Mesendoderm (in vitro differentiated cells): ENCODE results near the gene HES5.

Experiments
- DNase-seq: peaks from one replicate; pipeline ENCODE4 v3.0.0; 2013
- H2AK5ac ChIP-seq: 2 replicates; pipeline ENCODE4 v1.6.1; 2013; ENCODE audit warnings: low read length, inconsistent platforms
- H2BK120ac ChIP-seq: 2 replicates; pipeline ENCODE4 v1.6.1; 2013; ENCODE audit warnings: low read depth, mild to moderate bottlenecking, low read length, moderate library complexity, mixed read lengths
- H2BK15ac ChIP-seq: replicated peaks from 2 replicates; pipeline ENCODE4 v1.6.1; 2013; ENCODE audit warnings: low read depth, mild to moderate bottlenecking, moderate library complexity
- H2BK5ac ChIP-seq: 2 replicates; pipeline ENCODE4 v1.6.1; 2013; ENCODE audit warnings: low read length, inconsistent platforms
- H3K18ac ChIP-seq: 2 replicates; pipeline ENCODE4 v1.6.1; 2013; ENCODE audit warnings: mild to moderate bottlenecking, low read length, mixed read lengths
- H3K23ac ChIP-seq: one replicate; pipeline ENCODE4 v1.6.1; 2013; ENCODE audit warnings: low read length
- H3K27ac ChIP-seq: 2 replicates; pipeline ENCODE4 v1.5.1; 2013; ENCODE audit warnings: low read depth, mild to moderate bottlenecking, inconsistent platforms, low read length, moderate library complexity
- H3K27me3 ChIP-seq: 2 replicates; pipeline ENCODE4 v1.6.1; 2013; ENCODE audit warnings: low read length, control low read depth, mild to moderate bottlenecking, inconsistent platforms; ENCODE audit not compliant: insufficient read depth, poor library complexity
- H3K36me3 ChIP-seq: 2 replicates; pipeline ENCODE4 v1.6.1; 2013; ENCODE audit warnings: low read length, inconsistent platforms; ENCODE audit not compliant: control insufficient read depth, insufficient read depth
- H3K4ac ChIP-seq: one replicate; pipeline ENCODE4 v1.6.1; 2013; ENCODE audit warnings: low read depth, mild to moderate bottlenecking, low read length, moderate library complexity
- H3K4me1 ChIP-seq: 2 replicates; pipeline ENCODE4 v1.6.1; 2013; ENCODE audit warnings: low read depth, low read length, inconsistent platforms; ENCODE audit not compliant: control insufficient read depth
- H3K4me2 ChIP-seq: 2 replicates; pipeline ENCODE4 v1.6.1; 2013; ENCODE audit warnings: low read length
- H3K4me3 ChIP-seq: 2 replicates; pipeline ENCODE4 v1.5.1; 2013; ENCODE audit warnings: mild to moderate bottlenecking, low read length
- H3K56ac ChIP-seq: one replicate; pipeline ENCODE4 v1.6.1; 2013; ENCODE audit warnings: low read length
- H3K79me1 ChIP-seq: 2 replicates; pipeline ENCODE4 v1.6.1; 2013; ENCODE audit warnings: low read length, inconsistent platforms
- H3K79me2 ChIP-seq: 2 replicates; pipeline ENCODE4 v1.6.1; 2013; ENCODE audit warnings: mild to moderate bottlenecking, low read length; ENCODE audit not compliant: control insufficient read depth, insufficient read depth
- H3K9ac ChIP-seq: 2 replicates; pipeline ENCODE4 v1.6.1; 2013; ENCODE audit warnings: low read length, inconsistent platforms
- H4K5ac ChIP-seq: one replicate; pipeline ENCODE4 v1.6.1; 2013; ENCODE audit warnings: low read length
- H4K8ac ChIP-seq: one replicate; pipeline ENCODE4 v1.6.1; 2013; ENCODE audit warnings: low read depth, mild to moderate bottlenecking, control low read depth, low read length, moderate library complexity
- WGBS: extraction: QIAGEN DNeasy Blood & Tissue Kit; methylation state at CpG from one replicate; pipeline ENCODE4 v1.1.7; 2013; ENCODE audit warnings: low lambda C conversion rate, missing lambda C conversion rate; ENCODE audit not compliant: insufficient coverage; ENCODE audit errors: extremely low coverage; 5-methylcytosine and 5-hydroxymethylcytosine counted together

HES5 gene

GRCh38 chr1:2514863-2515762 is 14.9 kb downstream of the HES5 start:
- H2BK5ac ChIP-seq = no peak overlapping the region
- no peak overlapping the region for H2BK120ac ChIP-seq
- no peaks in the 10 kb centered on the region for H3K4me1 ChIP-seq
- no peak for DNase-seq
- H3K56ac ChIP-seq = no peak overlapping the region
- H3K23ac ChIP-seq = no peak overlapping the region
- no peak overlapping the region for H3K18ac ChIP-seq
- H2AK5ac ChIP-seq = no peak overlapping the region
- H4K8ac ChIP-seq = no peak overlapping the region
- H3K4me2 ChIP-seq = no peak overlapping the region
- no peak overlapping the region for H3K27ac ChIP-seq
- WGBS = no CpG with 5 or more reads among the region's 45 CpGs
- no peaks in the 10 kb centered on the region for H3K27me3 ChIP-seq
- H2BK15ac ChIP-seq = no peak overlapping the region
- peaks cover 6% of the 10 kb centered on the region for H3K36me3 ChIP-seq
- H3K79me2 ChIP-seq = no peaks in the 10 kb centered on the region
- H3K4me3 ChIP-seq = no peak overlapping the region
- no peak overlapping the region for H3K4ac ChIP-seq
- H4K5ac ChIP-seq = no peak overlapping the region
- no peaks in the 10 kb centered on the region for H3K79me1 ChIP-seq
- no peak overlapping the region for H3K9ac ChIP-seq

DNA sequence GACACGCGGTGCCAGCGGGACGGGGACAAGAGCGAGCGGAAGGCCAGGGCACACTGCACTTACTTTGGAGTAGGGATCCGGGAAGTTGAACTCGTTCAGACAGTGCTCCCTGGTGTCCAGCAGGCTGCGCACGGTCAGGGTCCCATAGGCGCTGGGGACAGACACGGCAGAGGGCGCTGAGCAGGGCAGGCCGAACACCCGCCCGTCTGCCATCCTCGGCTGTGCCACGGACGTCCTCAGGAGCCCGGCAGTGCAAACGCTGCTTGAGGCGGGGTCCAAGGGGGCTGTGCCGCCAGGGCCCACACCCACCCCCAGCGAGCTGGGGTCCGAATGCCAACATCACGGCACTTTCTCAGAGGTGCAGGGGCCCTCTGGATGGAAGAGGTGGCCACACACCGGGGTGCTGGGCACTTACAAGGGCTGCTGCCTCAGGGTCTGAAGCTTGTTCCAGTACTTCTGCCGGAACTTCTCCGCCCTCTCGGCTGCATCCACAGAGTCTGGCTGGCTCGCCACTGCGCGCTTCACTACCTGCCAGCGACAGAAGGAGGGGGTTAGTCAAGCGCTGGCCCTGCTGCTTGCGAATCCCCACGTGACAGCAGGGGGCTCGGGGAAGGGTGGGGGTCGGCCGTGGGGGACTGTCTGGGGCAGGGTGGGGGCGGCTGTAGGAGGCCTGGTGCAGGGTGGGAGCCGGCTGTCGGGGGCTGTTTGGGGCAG is 16.0 kb downstream of the HES5 start:
- WGBS = no CpG with 5 or more reads among the region's 43 CpGs
- Histone ChIP-seq H2AK5ac (no peak overlapping the region), H2BK120ac (no peak overlapping the region), H3K4ac (no peak overlapping the region), H3K18ac (no peak overlapping the region), H3K4me2 (no peak overlapping the region), H3K27ac (no peak overlapping the region), H3K36me3 (peaks cover 8% of the 10 kb centered on the region), H3K27me3 (no peaks in the 10 kb centered on the region), H2BK5ac (no peak overlapping the region), H3K23ac (no peak overlapping the region), H3K4me3 (no peak overlapping the region), H3K79me2 (no peaks in the 10 kb centered on the region), H4K8ac (no peak overlapping the region), H3K4me1 (no peaks in the 10 kb centered on the region), H3K79me1 (no peaks in the 10 kb centered on the region), H3K9ac (no peak overlapping the region), H2BK15ac (no peak overlapping the region), H4K5ac (no peak overlapping the region), H3K56ac (no peak overlapping the region)
- DNase-seq = no peak

DNA sequence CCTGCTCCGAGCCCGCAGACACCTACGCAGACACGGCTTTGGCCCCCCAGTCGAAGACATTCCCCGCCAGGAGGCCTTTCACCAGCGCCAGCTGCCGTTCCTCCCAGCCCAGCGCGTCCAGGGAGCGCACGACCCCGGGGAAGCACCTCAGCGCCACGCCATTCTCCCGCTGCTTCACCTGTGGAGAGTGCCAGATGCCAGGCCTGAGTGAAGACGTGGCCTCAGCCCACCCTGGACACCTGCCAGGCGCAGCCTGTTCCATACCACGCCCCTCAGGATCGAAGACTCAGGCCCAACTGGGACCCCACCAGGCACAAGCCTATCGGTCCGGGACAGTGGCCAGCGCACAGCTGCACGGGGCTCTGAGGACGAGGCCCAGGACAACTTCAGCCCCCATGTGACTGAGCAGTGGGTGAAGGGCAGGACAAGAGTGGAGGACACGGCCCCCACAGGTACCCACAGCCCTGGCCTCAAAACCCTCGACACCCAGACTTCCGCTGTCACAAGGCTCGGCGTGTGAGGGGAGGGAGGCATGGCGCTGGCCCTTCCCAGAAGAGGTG is 17.1 kb downstream of the HES5 start:
- Histone ChIP-seq H3K4ac (no peak overlapping the region), H3K4me1 (no peaks in the 10 kb centered on the region), H3K36me3 (peaks cover 11% of the 10 kb centered on the region), H2BK120ac (no peak overlapping the region), H4K5ac (no peak overlapping the region), H2BK5ac (no peak overlapping the region), H3K27me3 (no peaks in the 10 kb centered on the region), H2BK15ac (no peak overlapping the region), H3K79me2 (no peaks in the 10 kb centered on the region), H3K79me1 (no peaks in the 10 kb centered on the region), H3K56ac (no peak overlapping the region), H4K8ac (no peak overlapping the region), H2AK5ac (no peak overlapping the region), H3K23ac (no peak overlapping the region), H3K4me2 (no peak overlapping the region), H3K18ac (no peak overlapping the region), H3K9ac (no peak overlapping the region), H3K27ac (no peak overlapping the region), H3K4me3 (no peak overlapping the region)
- no peak for DNase-seq
- WGBS = no CpG with 5 or more reads among the region's 31 CpGs

GRCh38 chr1:2510366-2511155 is 19.5 kb downstream of the HES5 start:
- Histone ChIP-seq H4K8ac (no peak overlapping the region), H3K4me3 (no peak overlapping the region), H3K27me3 (no peaks in the 10 kb centered on the region), H3K79me1 (no peaks in the 10 kb centered on the region), H3K79me2 (no peaks in the 10 kb centered on the region), H2BK5ac (no peak overlapping the region), H2BK120ac (no peak overlapping the region), H2BK15ac (no peak overlapping the region), H4K5ac (no peak overlapping the region), H3K36me3 (peaks cover 10% of the 10 kb centered on the region), H3K4me2 (no peak overlapping the region), H3K4ac (no peak overlapping the region), H3K56ac (no peak overlapping the region), H3K23ac (no peak overlapping the region), H3K9ac (no peak overlapping the region), H3K4me1 (no peaks in the 10 kb centered on the region), H3K18ac (no peak overlapping the region), H2AK5ac (no peak overlapping the region), H3K27ac (no peak overlapping the region)
- DNase-seq = no peak
- WGBS = no CpG with 5 or more reads among the region's 27 CpGs

DNA sequence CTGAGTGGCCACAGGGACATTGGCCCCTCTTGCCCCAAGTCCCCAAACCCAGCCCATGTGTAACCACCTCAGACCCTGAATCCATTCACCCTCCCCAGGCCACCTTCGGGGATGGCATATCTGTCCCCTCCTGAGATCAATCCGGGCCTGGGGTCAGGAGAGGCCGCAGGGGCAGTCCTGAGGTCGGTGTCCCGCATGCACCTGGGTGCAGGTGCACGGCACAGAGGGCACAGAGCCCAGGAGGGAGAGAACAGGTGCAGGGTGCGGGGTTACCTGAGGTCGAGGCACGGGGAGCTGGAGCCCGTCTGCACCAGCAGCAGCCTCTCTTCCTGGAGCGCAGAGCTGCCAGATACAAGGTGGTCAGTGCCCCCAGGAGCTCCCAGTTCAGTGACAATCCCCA is 20.5 kb downstream of the HES5 start:
- H3K36me3 ChIP-seq = peaks cover 10% of the 10 kb centered on the region
- DNase-seq = no peak
- no peak overlapping the region for H3K18ac ChIP-seq
- H3K9ac ChIP-seq = no peak overlapping the region
- no peak overlapping the region for H2BK120ac ChIP-seq
- no CpG with 5 or more reads among the region's 11 CpGs for WGBS
- H2BK15ac ChIP-seq = no peak overlapping the region
- no peak overlapping the region for H4K8ac ChIP-seq
- no peaks in the 10 kb centered on the region for H3K79me1 ChIP-seq
- no peak overlapping the region for H3K4me2 ChIP-seq
- no peak overlapping the region for H3K4me3 ChIP-seq
- no peak overlapping the region for H2BK5ac ChIP-seq
- no peaks in the 10 kb centered on the region for H3K4me1 ChIP-seq
- no peak overlapping the region for H3K56ac ChIP-seq
- H4K5ac ChIP-seq = no peak overlapping the region
- H3K27ac ChIP-seq = no peak overlapping the region
- H2AK5ac ChIP-seq = no peak overlapping the region
- no peaks in the 10 kb centered on the region for H3K27me3 ChIP-seq
- H3K79me2 ChIP-seq = no peaks in the 10 kb centered on the region
- no peak overlapping the region for H3K4ac ChIP-seq
- no peak overlapping the region for H3K23ac ChIP-seq
